SK-N-MC (cell line): Measurements from ENCODE around the gene AGAP1.

ENCODE experiments used
- DNase-seq: peaks from one replicate; pipeline ENCODE4 v3.0.0-alpha.2; 2011; ENCODE audit warnings: low read depth, low spot score
- H3K27ac ChIP-seq: fragments of 200-600 bp; sonication (generic); 2 replicates; pipeline ENCODE4 v1.5.1; 2016; ENCODE audit warnings: mixed run types
- H3K36me3 ChIP-seq: fragments of 200-600 bp; sonication (generic); 2 replicates; pipeline ENCODE4 v1.6.1; 2017; ENCODE audit warnings: antibody characterized with exemption, low read length, mixed read lengths; ENCODE audit not compliant: insufficient read depth
- H3K4me3 ChIP-seq: fragments of 200-600 bp; sonication (generic); 2 replicates; pipeline ENCODE4 v1.5.1; 2016
- H3K9ac ChIP-seq: fragments of 200-600 bp; sonication (generic); 2 replicates; pipeline ENCODE4 v1.8.0; 2017; ENCODE audit warnings: mixed run types, mixed read lengths; ENCODE audit not compliant: insufficient read length
- H3K9me3 ChIP-seq: fragments of 200-600 bp; sonication (generic); 2 replicates; pipeline ENCODE4 v1.6.1; 2017; ENCODE audit warnings: low read depth, mild to moderate bottlenecking, antibody characterized with exemption, low read length, moderate library complexity, mixed read lengths
- EZH2 ChIP-seq: fragments of 200-600 bp; sonication (generic); IDR thresholded peaks from one replicate; pipeline ENCODE4 v1.6.1; 2017; ENCODE audit warnings: antibody characterized with exemption
- FOXP2 ChIP-seq: optimal IDR thresholded peaks from 2 replicates; pipeline ENCODE3; 2011; ENCODE audit warnings: mild to moderate bottlenecking, moderate library complexity; ENCODE audit not compliant: insufficient read depth; ENCODE audit errors: extremely low read length, control extremely low read depth
- POLR2AphosphoS5 ChIP-seq: IDR thresholded peaks from 2 replicates; pipeline ENCODE4 v1.6.1; 2012; ENCODE audit warnings: mild to moderate bottlenecking, low read depth, low read length, borderline replicate concordance

AGAP1 gene

DNA sequence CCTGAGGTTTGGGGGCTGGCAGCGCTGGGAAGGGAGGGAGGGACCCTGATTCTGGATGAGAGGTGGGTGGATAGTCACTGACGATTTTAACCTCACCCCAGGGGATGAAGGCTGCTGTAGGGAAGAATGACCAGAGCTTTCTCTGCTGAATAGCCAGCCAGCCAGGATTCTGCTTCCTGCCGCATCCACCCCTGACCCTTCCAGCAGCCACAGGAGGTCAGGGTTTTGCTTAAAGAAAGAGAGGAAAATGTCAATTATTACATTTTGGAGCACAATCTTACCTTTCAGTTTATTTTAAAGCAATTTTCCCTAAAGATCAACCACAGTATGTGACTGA, 456.6 kb downstream of the AGAP1 start:
- DNase-seq: no peak
- Histone ChIP-seq H3K27ac (no peak overlapping the region), H3K9ac (no peak overlapping the region), H3K36me3 (no peaks in the 10 kb centered on the region), H3K9me3 (no peaks in the 10 kb centered on the region), H3K4me3 (no peak overlapping the region)
- TF ChIP-seq EZH2 (no peak), FOXP2 (no peak), POLR2AphosphoS5 (no peak)

- Histone ChIP-seq H3K27ac (no peak overlapping the region), H3K36me3 (no peaks in the 10 kb centered on the region), H3K9me3 (no peaks in the 10 kb centered on the region), H3K9ac (no peak overlapping the region), H3K4me3 (no peak overlapping the region)
- no peak for DNase-seq
- TF ChIP-seq POLR2AphosphoS5 (no peak), EZH2 (no peak)
Measured at GRCh38 chr2:235951493-235951892, 457.6 kb downstream of the AGAP1 start.

GRCh38 chr2:235951982-235952381, 458.1 kb downstream of the AGAP1 start:
- no peak for TF ChIP-seq EZH2
- TF ChIP-seq FOXP2: no peak
- no peak for TF ChIP-seq POLR2AphosphoS5
- no peaks in the 10 kb centered on the region for H3K36me3 ChIP-seq
- no peak overlapping the region for H3K4me3 ChIP-seq
- DNase-seq: peak; percentile 14
- no peak overlapping the region for H3K9ac ChIP-seq
- H3K27ac ChIP-seq: no peak overlapping the region
- no peaks in the 10 kb centered on the region for H3K9me3 ChIP-seq

GRCh38 chr2:235952714-235953113, 458.9 kb downstream of the AGAP1 start:
- DNase-seq: no peak
- TF ChIP-seq EZH2: no peak
- TF ChIP-seq FOXP2: no peak
- TF ChIP-seq POLR2AphosphoS5: no peak

GRCh38 chr2:235954281-235954680, 460.4 kb downstream of the AGAP1 start:
- Histone ChIP-seq H3K9ac (no peak overlapping the region), H3K27ac (no peak overlapping the region), H3K36me3 (no peaks in the 10 kb centered on the region), H3K9me3 (no peaks in the 10 kb centered on the region), H3K4me3 (no peak overlapping the region)
- DNase-seq: no peak
- TF ChIP-seq FOXP2 (no peak), POLR2AphosphoS5 (no peak), EZH2 (no peak)

More at GRCh38 chr2:235952714-235953113, 458.9 kb downstream of the AGAP1 start:
- no peak overlapping the region for H3K27ac ChIP-seq
- H3K9me3 ChIP-seq: no peaks in the 10 kb centered on the region
- no peaks in the 10 kb centered on the region for H3K36me3 ChIP-seq
- no peak overlapping the region for H3K9ac ChIP-seq
- H3K4me3 ChIP-seq: no peak overlapping the region

DNA sequence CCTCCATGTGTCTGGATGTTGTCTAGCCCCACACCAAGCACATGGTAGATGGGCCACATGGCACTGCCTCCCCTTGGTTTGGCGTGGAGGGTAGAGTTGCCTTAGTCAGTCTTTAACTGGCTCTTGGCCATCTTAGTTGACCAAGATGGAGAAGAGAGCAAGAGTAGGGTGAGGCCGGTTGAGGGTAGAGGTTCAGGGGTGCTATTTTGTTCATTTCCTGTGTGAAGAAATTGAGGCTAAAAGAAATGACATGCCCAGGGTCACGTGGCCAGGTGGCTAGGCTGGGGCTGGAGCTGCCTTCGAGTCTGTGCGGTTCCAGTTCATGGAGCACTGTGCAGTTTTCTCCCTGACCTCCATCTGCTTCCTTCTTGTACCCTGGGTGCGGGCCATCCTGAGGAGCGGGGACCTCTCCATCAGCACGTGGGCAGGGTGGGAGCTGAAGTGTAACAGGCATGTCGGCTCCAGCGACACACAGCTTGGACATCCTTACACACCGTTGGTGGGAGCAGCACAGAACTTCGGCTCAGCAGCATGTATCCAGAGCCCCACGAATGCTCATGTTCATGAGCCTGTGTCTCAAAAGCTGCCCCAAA, 461.1 kb downstream of the AGAP1 start:
- TF ChIP-seq EZH2 (no peak), POLR2AphosphoS5 (no peak), FOXP2 (no peak)
- no peaks in the 10 kb centered on the region for H3K36me3 ChIP-seq
- no peak overlapping the region for H3K9ac ChIP-seq

GRCh38 chr2:235955664-235956063, 461.8 kb downstream of the AGAP1 start:
- no peak for DNase-seq
- no peak overlapping the region for H3K4me3 ChIP-seq
- no peaks in the 10 kb centered on the region for H3K36me3 ChIP-seq
- H3K9ac ChIP-seq: no peak overlapping the region
- H3K9me3 ChIP-seq: no peaks in the 10 kb centered on the region
- TF ChIP-seq EZH2 (no peak), FOXP2 (no peak), POLR2AphosphoS5 (no peak)
- no peak overlapping the region for H3K27ac ChIP-seq

More for the DNA sequence above, 461.1 kb downstream of the AGAP1 start:
- no peak overlapping the region for H3K4me3 ChIP-seq
- H3K27ac ChIP-seq: no peak overlapping the region
- DNase-seq: no peak
- H3K9me3 ChIP-seq: no peaks in the 10 kb centered on the region

GRCh38 chr2:235956281-235956970, 462.6 kb downstream of the AGAP1 start:
- TF ChIP-seq FOXP2: no peak
- no peak for TF ChIP-seq EZH2
- no peak for TF ChIP-seq POLR2AphosphoS5
- H3K27ac ChIP-seq: no peak overlapping the region
- H3K9me3 ChIP-seq: no peaks in the 10 kb centered on the region
- H3K36me3 ChIP-seq: no peaks in the 10 kb centered on the region
- no peak overlapping the region for H3K4me3 ChIP-seq
- H3K9ac ChIP-seq: no peak overlapping the region
- DNase-seq: no peak

- no peaks in the 10 kb centered on the region for H3K36me3 ChIP-seq
- no peaks in the 10 kb centered on the region for H3K9me3 ChIP-seq
- H3K4me3 ChIP-seq: no peak overlapping the region
- no peak for DNase-seq
- TF ChIP-seq FOXP2 (no peak), POLR2AphosphoS5 (no peak), EZH2 (no peak)
- no peak overlapping the region for H3K27ac ChIP-seq
- no peak overlapping the region for H3K9ac ChIP-seq
Measured at GRCh38 chr2:235957251-235957650, 463.4 kb downstream of the AGAP1 start.
